Stimulated activated naive CD8-positive, alpha-beta T cell treated with anti-CD3 and anti-CD28 coated beads, Interleukin-15, Interleukin-2, amounts not matched to agents 100 U/mL and 50 U/mL, for 24 hours (primary cell): ENCODE measurements around the gene SNAP25.

Experiments used
- ATAC-seq: fragments of 150-1000 bp; cut with Tn5 transposase; one replicate; pipeline ENCODE4 v1.10.0; 2021
- DNase-seq: peaks from one replicate; pipeline ENCODE4 v3.0.0; 2021

SNAP25 gene

GRCh38 chr20:10216146-10216791 is 2.4 kb upstream of the SNAP25 start:
- DNase-seq (no peak), ATAC-seq (no peak)

- DNase-seq (peak; percentile 20), ATAC-seq (peak; percentile 69)
Measured at GRCh38 chr20:10217721-10218410, 764 bp upstream of the SNAP25 start.

DNA sequence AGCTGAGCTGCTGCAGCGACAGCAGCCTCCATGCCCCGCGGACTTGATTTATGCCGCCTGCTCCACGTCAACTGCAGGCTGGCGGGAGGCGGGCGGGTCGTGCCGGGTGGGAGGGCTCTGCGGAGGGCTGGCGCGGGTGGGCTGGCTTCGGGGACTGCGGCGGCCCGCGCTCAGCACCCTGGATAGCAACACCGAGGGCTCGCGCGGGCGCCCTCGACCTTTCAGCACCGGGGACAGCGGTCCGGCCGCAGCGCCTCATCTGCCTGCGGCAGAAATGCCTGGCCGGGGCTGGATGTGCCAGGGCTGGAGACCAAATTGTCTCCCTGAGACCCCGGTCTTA is 792 bp downstream of the SNAP25 start:
- DNase-seq = peak; percentile 78
- peak; percentile 55 for ATAC-seq

DNA sequence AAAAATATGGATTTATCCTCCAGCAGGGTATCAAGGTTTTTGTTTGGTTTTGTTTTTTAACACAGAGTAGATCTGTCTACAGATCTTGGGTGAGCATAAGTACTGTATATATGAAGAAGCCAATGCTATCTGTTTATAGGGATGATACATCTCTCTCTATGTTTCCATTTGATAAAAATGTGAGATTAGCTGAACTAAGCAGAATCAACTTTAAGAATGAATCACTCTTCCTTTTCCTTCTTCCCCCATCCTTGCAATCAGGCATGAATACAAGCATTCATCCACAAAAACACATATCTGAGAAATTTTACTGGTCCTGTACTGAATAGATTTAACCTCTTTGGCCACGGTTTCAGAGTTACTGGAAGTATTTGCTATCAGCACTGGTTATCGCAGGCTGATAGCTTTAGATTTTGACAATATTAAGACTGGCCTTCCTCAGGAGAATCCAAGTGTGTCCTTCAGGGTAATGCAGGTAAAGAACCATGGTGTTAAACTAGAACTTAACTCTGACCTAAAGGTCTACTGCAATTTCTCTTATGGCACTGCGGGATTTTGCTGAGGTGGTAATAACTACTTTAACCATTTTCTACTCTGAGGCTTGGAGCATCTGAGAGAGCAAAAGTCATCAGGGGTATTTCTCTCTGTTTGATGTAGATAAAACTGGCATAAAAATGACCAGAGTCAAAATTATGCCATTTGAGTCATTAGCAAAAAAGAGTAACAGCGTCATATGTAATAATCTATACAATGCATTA is 1.5 kb downstream of the SNAP25 start:
- no peak for DNase-seq
- no peak for ATAC-seq

GRCh38 chr20:10221021-10221420 is 2.4 kb downstream of the SNAP25 start:
- ATAC-seq (no peak), DNase-seq (no peak)

DNA sequence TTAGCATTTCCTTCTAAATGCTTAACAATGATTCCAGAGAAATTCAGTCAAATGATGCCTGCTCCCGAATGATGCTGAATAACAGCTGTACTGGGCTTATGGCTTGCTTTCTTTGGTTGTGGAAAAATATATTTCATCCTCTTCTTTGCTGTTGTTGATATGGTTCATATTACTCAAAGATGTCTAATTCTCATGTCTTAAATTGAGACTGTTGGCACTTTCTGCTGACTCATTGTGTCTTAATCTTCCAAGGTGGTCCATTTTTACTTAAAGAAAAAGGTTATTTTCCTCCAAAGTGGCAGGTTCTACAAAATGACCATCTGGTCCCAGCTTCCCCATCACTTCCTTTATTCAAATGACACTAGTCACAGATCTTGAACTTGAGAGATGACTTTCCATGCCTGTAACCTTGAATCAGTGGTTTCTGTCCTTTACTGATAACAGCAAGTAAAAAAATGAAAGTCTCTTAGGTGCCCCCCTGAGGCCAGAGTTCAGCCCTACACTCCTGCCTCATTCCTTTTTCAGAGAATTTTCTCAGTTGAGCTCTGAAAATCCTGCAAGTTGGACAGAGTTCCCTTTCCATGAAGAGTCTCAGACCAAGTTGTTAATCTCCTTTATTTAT is 6.9 kb downstream of the SNAP25 start:
- no peak for ATAC-seq

GRCh38 chr20:10228330-10228729 is 9.7 kb downstream of the SNAP25 start:
- ATAC-seq = no peak

More for the DNA sequence above, 6.9 kb downstream of the SNAP25 start:
- no peak for DNase-seq

DNA sequence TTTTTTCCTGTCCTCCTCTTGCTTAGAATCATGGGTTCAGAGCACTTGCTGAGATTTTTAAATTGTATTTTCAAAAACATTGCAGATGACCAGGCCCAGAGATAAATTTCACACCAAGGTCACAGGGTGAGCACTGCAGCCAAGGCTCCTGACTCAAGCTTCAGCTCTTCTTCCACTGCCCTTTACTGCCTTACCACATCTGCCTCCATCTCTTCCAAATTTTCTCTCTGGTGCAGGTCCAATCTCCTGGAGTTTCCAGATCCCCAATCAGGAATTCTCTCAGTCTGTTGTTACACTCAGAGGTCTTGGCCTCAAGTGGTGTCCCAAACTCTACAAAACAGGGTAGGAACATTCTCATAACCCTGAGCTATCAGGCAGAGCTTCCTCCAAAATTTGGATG is 12.7 kb downstream of the SNAP25 start:
- ATAC-seq = no peak

More at GRCh38 chr20:10228330-10228729, 9.7 kb downstream of the SNAP25 start:
- DNase-seq = no peak

DNA sequence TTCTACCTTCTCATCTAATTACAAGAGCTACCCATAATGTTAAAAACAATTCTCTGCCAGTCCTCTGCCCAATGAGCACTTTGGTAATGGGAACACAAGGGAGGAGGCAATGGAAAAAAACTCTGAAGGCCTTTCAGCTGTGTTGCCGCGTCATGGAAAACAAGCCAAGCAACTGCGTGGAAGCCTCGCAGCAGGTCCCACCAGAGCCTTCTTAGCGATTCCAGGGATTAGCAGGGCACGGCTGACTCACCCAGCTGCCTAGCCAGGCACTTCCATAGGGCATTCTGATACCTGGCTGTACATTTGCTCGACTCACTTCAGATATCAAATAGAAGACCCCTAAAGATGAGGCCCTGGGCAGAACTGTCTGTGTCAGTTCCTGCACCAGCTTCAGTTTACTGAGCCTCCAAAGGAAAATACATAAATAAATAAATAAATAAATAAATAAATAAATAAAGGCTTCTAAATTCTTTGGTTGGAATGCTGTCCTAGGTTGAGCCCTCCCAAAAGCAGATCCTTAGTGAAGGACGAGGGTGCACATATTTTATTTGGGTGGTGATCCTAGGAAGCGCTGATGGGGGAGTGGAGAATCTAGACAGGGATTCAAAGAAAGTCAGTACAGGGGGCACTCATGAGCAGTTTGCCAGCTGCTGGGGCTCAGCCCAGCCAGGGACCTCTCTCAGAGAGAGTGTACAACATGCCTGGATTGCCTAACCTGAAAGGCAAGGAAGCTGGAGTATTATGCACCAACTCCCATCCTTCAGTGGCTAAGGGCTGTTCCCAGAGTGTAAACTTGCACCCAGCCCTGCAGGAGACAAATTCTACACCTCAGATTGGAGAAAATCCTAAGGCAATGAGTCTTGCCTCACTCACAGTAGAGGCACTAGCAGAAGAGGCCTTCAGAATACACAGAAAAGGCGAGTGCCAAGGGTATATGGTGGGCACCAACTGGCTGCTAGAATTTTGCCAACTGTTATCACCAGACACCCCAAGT is 18.2 kb downstream of the SNAP25 start:
- no peak for DNase-seq
- no peak for ATAC-seq

More for the DNA sequence above, 12.7 kb downstream of the SNAP25 start:
- DNase-seq = no peak

- no peak for DNase-seq
- no peak for ATAC-seq
Measured at GRCh38 chr20:10239954-10240353, 21.3 kb downstream of the SNAP25 start.

DNA sequence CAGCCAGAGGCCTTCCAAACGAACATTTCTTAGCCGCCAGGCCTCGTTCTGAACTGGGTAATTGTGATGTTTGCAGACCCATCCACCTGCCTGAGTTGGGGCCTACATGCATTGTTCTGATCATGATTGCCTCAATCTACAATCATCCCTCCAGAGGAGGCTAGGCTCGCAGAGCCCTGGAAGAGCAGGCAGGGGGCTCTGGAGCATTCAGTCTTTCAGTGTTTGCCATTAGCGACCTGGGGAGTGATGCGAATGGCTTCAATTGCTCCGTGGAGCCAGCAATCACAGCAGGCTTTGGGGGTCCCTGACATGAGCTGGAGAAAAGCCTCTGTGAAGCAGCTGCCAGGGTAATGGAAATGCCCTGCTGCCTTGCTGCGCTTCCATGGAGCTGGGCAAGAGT is 22.0 kb downstream of the SNAP25 start:
- DNase-seq (no peak), ATAC-seq (no peak)

- DNase-seq = no peak
- no peak for ATAC-seq
Measured at GRCh38 chr20:10242166-10242565, 23.5 kb downstream of the SNAP25 start.

GRCh38 chr20:10247440-10247839 is 28.8 kb downstream of the SNAP25 start:
- DNase-seq (no peak), ATAC-seq (no peak)

GRCh38 chr20:10249048-10249770 is 30.6 kb downstream of the SNAP25 start:
- no peak for ATAC-seq

GRCh38 chr20:10249822-10250221 is 31.2 kb downstream of the SNAP25 start:
- no peak for DNase-seq
- no peak for ATAC-seq

More at GRCh38 chr20:10249048-10249770, 30.6 kb downstream of the SNAP25 start:
- DNase-seq = no peak

- ATAC-seq (no peak), DNase-seq (no peak)
Measured at GRCh38 chr20:10250902-10251301, 32.3 kb downstream of the SNAP25 start.

DNA sequence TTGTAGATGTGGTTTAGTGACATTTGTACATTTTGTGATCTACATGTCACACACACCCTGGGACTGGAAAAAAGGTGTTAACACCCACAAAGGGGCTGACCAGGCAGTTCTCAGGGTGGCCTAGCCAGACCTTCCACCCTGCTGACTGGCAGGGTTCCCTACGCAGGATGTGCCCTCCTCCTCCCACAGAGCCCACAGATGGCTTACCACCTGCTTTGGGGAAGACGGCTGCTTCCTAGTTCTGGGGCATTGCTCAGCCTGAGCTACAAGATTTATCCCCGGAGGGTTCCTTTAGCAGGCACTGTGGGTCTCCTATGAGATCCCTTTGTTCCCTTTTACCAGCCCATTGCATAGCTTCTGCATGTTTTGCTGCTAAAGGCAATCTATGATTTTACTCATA is 35.1 kb downstream of the SNAP25 start:
- peak; percentile 28 for ATAC-seq

GRCh38 chr20:10255846-10256245 is 37.2 kb downstream of the SNAP25 start:
- DNase-seq = no peak
- no peak for ATAC-seq

More for the DNA sequence above, 35.1 kb downstream of the SNAP25 start:
- peak; percentile 2 for DNase-seq

DNA sequence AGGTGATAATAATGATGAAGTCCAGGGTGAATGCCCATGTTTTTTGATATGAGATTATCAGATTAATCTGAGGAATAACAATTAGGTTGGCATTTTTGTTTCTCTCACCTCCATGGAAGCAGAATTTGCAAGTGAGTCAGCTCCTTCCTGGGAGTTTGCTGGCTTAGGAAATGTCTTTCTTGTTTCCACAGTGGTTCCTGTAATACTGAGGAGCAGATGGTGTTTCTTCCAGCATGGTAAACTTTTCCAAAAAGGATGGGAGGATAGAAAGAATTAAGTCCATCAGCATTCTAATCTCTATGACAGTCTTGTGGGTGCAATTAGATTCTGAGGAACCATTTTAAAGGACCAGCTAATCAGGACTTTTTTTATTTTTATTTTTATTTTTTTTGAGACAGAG is 40.5 kb downstream of the SNAP25 start:
- DNase-seq (no peak), ATAC-seq (no peak)

DNA sequence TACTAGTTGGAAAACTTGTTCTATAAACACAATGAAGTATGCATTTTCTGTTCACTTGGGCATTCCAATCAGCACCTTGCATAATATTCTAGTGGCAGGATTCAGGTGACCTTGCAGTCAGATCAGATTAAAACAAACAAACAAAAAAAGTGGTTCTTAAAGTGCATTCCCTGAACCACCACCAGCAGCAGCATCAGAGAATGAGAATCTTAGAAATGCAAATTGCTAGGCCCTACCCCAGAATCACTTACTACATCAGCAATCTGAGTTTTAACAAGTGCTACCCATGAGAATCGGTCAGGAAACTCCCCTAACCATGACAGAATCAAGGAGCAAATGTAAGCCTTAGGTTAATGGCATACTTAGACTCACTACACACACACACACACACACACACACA is 41.7 kb downstream of the SNAP25 start:
- ATAC-seq (no peak), DNase-seq (no peak)

GRCh38 chr20:10261702-10262101 is 43.1 kb downstream of the SNAP25 start:
- DNase-seq (no peak), ATAC-seq (no peak)
